ENCODE data around the gene NAT8L. TPM values are rescaled to one million over a fixed set of nuclear protein-coding genes. Genes with fewer than 3 reads are reported as not detected.

Gene NAT8L
- polyA plus RNA-seq, 1 donor (not counting 4 experiments of a cell fraction or from before 2014, with no cell fraction given) = 0.01 TPM

DNA sequence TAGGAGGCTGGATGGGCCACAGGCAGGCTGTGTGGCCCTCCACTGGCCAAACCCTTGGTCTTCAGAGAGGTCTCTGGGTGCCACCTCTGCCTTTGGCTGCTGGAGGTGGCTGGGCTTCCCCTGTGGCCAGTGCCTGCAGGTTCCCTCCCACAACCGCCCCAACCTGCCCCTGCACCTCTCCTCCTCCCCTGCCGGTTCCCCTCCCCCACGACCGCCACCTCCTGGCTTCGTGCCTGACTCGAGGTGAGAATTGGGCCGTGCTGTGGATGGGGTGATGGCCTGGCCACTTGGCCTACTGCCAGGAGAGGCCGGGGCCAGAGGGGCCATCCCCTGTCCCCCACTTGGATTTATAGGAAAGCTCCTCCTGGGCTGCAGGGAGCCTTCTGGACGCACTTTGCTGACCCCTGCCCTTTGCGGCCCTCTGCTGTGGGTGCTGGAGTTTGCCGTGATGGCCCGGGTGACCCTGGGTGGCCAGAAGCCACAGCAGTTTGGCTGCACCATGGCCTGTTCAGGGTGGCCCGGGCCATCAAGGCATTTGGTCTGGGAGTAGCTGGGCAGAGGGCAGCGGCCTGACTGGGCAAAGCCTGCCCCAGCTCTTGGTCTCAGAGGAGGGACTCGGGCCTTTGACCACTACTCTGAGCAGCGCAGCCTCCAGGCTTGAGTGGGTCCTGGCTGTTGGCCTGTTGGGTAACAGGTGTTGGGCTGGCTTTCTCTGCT, 3.8 kb downstream of the NAT8L start:
- Histone ChIP-seq H3K9ac (ENCODE audit: control insufficient read depth, extremely low read depth, insufficient read depth, low read length) (no peak overlapping the region), H3K36me3 (ENCODE audit: control insufficient read depth in 2 of 2, extremely low read depth in 1 of 2, insufficient read depth in 2 of 2, low read length in 2 of 2) (no peaks in the 10 kb centered on the region), H3K9me3 (ENCODE audit: control insufficient read depth, low read depth, low read length) (no peaks in the 10 kb centered on the region), H3K27ac (ENCODE audit: control insufficient read depth, insufficient read depth, low read length) (no peak overlapping the region), H4K20me1 (ENCODE audit: control insufficient read depth, extremely low read depth, insufficient read depth, low read length) (no peaks in the 10 kb centered on the region), H3K4me1 (ENCODE audit: control insufficient read depth, extremely low read depth, insufficient read depth, low read length) (no peaks in the 10 kb centered on the region), H3K79me2 (ENCODE audit: control insufficient read depth, insufficient read depth, low read length) (no peaks in the 10 kb centered on the region), H2AFZ (ENCODE audit: control insufficient read depth, low read length) (no peak overlapping the region), H3K9me1 (ENCODE audit: control insufficient read depth, extremely low read depth, insufficient read depth, low read length) (no peaks in the 10 kb centered on the region), H3K4me2 (ENCODE audit: control insufficient read depth, extremely low read depth, insufficient read depth, low read depth, low read length) (no peak overlapping the region), H3K27me3 (ENCODE audit: control insufficient read depth, extremely low read depth, insufficient read depth, low read length) (peaks cover 42% of the 10 kb centered on the region), H3K4me3 (ENCODE audit: control insufficient read depth in 2 of 3, extremely low read depth in 1 of 3, insufficient read depth in 2 of 3, low read depth in 1 of 3, low read length in 3 of 3) (no peak overlapping the region)
- dilution Hi-C loops (cut with MboI; ENCODE audit: extremely low pct_ligation_motif_present, low sequenced_read_pairs) = no loop called here
- no peak for DNase-seq (ENCODE audit: low read depth, low spot score)
- no peak for TF ChIP-seq EZH2 (IDR thresholded peaks at IDR 0.05; ENCODE audit: low read length)
- TF ChIP-seq CTCF (optimal IDR thresholded peaks at IDR 0.05 in 1 of 3, IDR thresholded peaks at IDR 0.05 in 1 of 3, conservative IDR thresholded peaks at IDR 0.05 in 1 of 3; ENCODE audit: extremely low read depth in 1 of 3, insufficient read depth in 2 of 3, low read length in 3 of 3) = no peak
- FAIRE-seq = no peak

DNA sequence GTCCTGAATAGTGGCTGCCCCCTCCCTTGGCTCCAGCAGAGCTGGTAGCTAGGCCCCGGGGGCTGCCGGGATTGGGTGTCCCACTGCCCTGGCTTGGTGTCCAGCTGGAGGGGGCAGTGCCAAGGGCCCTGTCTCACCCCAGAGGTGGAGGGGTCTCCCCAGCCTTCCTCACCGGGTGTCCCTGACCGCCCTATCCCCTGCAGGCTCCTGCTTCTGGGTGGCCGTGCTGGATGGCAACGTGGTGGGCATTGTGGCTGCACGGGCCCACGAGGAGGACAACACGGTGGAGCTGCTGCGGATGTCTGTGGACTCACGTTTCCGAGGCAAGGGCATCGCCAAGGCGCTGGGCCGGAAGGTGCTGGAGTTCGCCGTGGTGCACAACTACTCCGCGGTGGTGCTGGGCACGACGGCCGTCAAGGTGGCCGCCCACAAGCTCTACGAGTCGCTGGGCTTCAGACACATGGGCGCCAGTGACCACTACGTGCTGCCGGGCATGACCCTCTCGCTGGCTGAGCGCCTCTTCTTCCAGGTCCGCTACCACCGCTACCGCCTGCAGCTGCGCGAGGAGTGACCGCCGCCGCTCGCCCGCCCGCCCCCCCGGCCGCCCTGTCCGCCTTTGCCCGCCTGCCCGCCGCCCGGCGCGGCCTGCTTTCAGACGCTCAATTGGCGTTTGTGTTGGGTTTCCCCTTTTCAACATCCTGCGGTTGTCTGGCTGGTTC, 4.6 kb downstream of the NAT8L start:
- Histone ChIP-seq H3K9ac (ENCODE audit: control insufficient read depth, extremely low read depth, insufficient read depth, low read length) (no peak overlapping the region), H3K4me1 (ENCODE audit: control insufficient read depth, extremely low read depth, insufficient read depth, low read length) (no peaks in the 10 kb centered on the region), H3K9me3 (ENCODE audit: control insufficient read depth, low read depth, low read length) (no peaks in the 10 kb centered on the region), H3K79me2 (ENCODE audit: control insufficient read depth, insufficient read depth, low read length) (no peaks in the 10 kb centered on the region), H3K27ac (ENCODE audit: control insufficient read depth, insufficient read depth, low read length) (no peak overlapping the region), H3K36me3 (ENCODE audit: control insufficient read depth in 2 of 2, extremely low read depth in 1 of 2, insufficient read depth in 2 of 2, low read length in 2 of 2) (no peaks in the 10 kb centered on the region), H3K4me3 (ENCODE audit: control insufficient read depth in 2 of 3, extremely low read depth in 1 of 3, insufficient read depth in 2 of 3, low read depth in 1 of 3, low read length in 3 of 3) (no peak overlapping the region), H3K27me3 (ENCODE audit: control insufficient read depth, extremely low read depth, insufficient read depth, low read length) (peaks cover 35% of the 10 kb centered on the region), H2AFZ (ENCODE audit: control insufficient read depth, low read length) (no peak overlapping the region), H4K20me1 (ENCODE audit: control insufficient read depth, extremely low read depth, insufficient read depth, low read length) (no peaks in the 10 kb centered on the region), H3K9me1 (ENCODE audit: control insufficient read depth, extremely low read depth, insufficient read depth, low read length) (no peaks in the 10 kb centered on the region), H3K4me2 (ENCODE audit: control insufficient read depth, extremely low read depth, insufficient read depth, low read depth, low read length) (no peak overlapping the region)
- dilution Hi-C loops (cut with MboI; ENCODE audit: extremely low pct_ligation_motif_present, low sequenced_read_pairs) = no loop called here
- FAIRE-seq = no peak
- no peak for DNase-seq (ENCODE audit: low read depth, low spot score)
- TF ChIP-seq EZH2 (IDR thresholded peaks at IDR 0.05; ENCODE audit: low read length) = no peak
- TF ChIP-seq CTCF (optimal IDR thresholded peaks at IDR 0.05 in 1 of 3, IDR thresholded peaks at IDR 0.05 in 1 of 3, conservative IDR thresholded peaks at IDR 0.05 in 1 of 3; ENCODE audit: extremely low read depth in 1 of 3, insufficient read depth in 2 of 3, low read length in 3 of 3) = no peak

All from keratinocyte (primary cell).